Left kidney (tissue), 2 donors: ENCODE results near the gene ST6GAL1. TPM values are rescaled to one million over a fixed set of nuclear protein-coding genes. Genes with fewer than 3 reads are reported as not detected.
A peak's percentile ranks its signal among the peaks of the same experiment; 100 is the strongest.

ENCODE experiments used
- DNase-seq: peaks from one replicate; pipeline ENCODE4 v3.0.0-alpha.2; 2013
- polyA plus RNA-seq: library from polyadenylated mRNA; unstranded; fragments of 120-200 nt; gene quantifications from one replicate; pipeline ENCODE4 v1.2.1, GENCODE V29; 2013; ENCODE audit not compliant: insufficient read length

Gene ST6GAL1
- polyA plus RNA-seq, 1 donor: 75.9 TPM

DNA sequence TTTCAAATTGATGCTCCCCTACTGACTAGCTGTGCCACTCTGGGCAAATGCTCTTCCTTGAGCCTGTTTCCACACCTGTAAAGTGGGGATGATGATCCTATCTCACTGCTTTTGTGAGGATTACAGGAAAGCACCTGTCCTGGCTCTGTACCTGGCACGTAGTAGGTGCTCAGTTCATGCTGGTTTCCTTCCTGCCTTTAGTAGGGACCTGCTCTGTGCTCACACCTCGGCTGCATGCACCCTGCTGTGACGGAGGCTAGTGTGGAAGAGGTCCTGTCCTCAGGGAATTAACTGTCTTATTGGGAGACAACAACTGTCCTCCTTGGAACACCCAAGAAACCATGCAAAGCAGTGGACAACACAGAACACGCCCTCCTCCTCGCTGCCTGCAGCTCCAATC, 147.2 kb downstream of the ST6GAL1 start:
- no peak for DNase-seq

DNA sequence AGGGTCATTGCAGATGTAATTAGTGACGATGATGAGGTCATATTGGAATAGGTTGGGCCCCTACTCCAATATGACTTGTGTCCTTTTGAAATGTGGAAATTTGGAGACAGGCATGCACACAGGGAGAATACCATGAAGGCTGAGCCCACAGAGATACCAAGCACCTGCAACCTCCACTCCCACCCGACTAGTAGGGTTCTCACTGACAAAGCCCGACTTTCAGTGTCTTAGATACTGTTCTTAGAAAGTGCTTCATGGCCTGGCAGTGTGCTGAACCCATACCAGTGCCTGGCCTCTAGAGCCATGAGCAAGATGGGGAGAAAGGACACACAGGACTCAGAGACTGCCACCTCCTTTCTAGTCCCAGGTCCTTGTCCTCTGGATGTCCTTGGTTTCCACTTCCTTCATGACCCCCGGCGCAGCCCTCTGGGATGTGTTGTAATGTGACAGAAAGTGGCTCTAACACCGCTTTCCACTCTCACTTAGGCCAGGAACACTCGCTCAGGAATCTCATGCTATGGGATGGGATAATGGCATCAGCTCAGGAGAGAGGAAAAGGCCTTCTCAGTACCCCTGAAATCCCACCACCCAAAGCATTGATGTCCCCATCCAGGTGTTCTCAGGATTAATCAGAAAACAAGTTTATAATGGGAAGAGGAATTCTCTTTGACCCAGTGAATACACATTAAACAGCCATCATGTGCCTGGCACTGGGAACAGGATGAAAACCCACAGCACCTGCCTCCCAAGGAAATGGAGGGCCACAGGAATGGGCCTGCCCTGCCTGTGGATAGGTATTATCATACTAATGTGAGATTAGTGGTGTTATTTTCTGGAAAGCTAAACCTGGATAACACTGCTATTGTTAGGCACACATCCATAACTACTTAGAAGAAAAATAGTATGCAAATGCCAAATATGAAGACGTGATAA, 149.0 kb downstream of the ST6GAL1 start:
- no peak for DNase-seq

DNA sequence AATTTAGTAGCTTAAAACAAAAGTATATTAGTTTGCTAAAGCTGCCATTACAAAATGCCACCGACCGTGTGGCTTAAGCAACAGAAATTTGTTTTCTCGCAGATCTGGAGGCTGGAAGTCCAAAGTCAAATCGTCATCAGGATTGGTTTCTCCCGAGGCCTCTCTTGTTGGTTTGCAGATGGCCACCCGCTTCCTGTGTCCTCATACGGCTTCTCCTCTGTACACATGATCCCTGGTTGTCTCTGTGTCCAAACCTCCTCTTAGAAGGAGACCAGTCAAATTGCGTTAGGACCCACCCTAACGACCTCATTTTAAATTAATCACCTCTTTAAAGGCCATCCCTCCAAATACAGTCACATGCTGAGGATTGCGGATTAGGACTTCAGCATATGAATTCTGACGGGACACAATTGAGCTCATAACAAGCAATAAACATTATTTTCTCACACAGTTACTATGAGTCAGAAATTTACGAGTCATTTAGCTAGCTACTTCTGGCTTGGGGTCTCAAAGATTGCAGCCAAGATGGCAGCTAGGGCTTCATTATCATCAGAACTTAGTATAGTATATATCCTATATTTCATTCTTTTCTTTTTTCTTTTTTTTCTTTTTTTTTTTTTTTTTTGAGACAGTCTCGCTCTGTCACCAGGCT, 150.6 kb downstream of the ST6GAL1 start:
- no peak for DNase-seq

DNA sequence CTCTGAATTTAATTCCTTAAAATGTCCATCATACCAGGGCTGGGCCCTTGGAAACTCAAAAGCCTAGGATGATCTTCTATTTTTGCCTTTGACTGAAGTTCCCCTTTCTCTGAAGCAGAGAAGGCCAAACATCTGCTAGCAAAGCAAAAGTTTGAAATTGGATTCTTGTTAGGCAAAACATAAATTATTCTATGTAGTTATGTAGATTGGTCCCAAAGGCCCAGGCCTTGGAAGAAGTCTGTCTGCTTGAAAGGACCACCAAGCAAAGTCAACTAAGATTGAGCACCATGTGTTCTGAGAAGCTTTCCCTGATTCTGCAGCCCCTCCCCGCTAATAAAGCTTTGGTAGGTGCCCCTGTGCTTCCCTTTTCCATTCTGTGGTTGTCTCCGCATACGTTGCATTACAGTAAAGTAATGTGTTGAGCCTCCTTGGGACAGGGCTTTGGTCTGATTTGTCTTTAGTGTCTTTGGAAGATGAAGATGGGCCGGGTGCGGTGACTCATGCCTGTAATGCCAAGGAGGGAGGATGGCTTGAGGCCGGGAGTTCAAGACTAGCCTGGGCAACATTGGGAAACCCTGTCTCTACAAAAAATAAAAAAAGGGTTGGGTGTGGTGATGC, 152.5 kb downstream of the ST6GAL1 start:
- no peak for DNase-seq

DNA sequence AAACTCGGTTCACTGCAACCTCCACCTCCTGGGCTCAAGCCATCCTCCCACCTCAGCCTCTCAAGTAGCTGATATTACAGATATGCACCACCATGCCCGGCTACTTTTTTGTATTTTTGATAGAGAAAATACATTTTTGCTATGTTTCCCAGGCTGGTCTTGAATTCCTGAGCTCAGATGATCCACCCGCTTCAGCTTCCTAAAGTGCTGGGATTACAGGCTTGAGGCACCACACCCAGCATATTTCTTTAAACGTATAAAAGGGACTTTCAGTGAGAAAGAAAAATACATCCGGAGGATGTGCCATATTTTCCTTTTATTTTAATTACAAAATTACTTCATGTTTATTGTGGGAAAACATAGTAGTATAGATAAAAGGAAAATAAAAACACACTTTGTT, 153.8 kb downstream of the ST6GAL1 start:
- no peak for DNase-seq

DNA sequence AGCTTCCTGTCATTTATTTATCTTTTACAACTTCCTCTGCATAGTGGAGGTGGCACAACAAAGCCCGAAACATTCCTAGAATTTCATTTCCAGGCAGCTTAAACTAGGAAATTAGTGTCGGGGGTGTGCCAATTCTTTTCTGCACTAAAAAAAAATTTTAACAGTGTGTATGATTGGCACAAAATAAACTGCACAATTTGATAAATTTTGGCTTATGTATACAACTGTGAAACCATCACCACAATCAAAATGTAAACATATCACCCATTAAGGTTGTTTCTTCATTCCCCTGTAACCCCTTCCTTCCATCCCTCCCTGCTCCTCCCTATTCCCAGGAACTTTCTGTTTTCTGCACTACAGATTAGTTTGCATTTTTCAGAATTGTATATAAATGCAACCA, 154.3 kb downstream of the ST6GAL1 start:
- DNase-seq: no peak

DNA sequence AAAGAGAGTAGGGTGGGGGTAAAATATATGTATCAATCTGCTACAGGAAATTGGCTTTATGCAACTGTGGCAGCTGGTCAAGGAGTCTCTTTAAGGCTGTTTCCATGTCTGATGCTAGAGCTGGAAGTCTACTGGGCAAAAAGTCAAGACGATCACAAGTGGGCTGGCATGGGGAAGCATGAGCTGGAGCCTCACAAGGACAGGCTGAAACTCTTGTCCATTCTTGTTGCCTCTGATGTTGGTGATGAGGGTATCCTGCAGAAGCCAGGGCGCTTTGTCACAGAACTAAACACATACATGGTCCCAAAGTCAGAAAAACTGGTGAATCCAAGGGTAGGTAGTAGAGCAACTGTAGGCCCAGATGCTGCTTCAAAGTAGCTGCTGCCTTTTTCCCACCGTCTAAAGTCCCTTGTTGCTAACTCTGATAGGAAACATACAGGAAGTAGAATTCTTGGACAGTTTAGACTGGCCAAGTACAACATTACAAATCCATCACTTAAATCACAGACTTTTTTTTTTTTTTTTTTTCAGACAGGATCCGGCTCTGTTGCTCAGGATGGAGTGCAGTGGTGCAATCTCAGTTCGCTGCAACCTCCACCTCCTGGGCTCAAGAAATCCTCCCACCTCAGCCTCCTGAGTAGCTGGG, 154.8 kb downstream of the ST6GAL1 start:
- DNase-seq: no peak

DNA sequence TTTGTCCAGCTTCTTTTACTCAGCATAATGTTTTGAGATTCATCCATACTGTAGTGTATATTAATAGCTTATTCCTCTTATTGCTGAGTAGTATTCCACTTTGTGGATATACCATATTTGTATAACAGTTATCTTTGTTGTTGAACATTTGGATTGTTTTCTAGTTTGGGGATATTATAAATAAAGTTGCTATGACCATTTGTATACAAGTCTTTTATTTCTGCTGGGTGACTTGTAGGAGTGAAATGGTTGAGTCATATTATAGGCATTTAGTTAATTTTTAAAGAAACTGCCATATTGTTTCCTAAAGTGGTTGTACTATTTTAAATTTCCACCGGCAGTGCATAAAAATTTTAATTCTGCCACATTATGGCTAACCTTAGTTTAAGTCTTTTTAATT, 155.6 kb downstream of the ST6GAL1 start:
- DNase-seq: no peak

DNA sequence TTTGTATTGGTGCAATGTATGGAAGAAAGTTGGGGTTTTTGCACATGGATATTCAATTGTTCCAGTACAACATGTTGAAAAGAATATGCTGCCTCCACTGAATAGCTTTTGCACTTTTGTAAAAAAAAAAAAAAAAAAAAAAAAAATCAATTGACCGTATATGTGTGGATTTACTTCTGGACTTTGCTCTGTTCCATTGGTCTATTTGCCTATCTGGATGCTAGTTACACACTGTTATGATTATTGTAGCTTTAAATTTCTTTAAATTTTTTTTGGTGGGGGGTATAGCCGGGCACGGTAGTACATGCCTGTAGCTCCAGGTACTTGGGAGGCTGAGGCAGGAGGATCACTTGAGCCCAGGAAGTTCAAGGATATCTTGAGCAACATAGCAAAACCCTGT, 156.5 kb downstream of the ST6GAL1 start:
- DNase-seq: no peak

DNA sequence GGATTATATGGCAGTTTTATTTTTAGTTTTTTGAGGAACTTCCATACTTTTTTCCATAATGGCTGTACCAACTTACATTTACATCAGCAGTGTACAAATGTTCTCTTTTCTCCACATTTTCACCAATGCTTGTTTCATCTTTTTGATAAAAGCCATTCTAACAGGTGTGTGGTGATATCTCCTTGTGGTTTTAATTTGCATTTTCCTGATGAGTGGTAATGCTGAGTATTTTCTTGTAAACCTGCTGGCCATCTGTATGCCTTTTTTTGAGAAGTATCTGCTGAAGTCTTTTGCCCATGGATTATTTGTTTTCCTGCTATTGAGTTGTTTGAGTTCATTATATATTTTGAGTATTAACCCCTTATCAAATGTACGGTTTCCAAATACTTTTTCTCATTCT, 158.4 kb downstream of the ST6GAL1 start:
- no peak for DNase-seq

DNA sequence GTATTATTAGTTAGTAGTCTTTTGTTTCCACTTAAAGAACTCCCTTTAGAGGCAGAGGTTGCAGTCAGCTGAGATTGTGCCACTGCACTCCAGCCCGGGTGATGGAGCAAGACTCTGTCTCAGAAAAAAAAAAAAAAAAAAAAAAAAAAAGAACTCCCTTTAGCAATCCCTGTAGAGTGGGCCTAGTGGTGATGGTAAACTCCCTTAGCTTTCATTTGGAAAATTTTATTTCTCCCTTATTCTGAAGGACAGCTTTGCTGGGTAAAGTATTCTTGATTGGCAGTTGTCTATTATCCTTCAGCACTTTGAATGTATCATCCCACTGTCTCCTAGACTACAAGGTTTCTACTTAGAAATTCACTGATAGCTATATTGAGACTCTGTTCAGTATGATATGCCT, 163.0 kb downstream of the ST6GAL1 start:
- no peak for DNase-seq

DNA sequence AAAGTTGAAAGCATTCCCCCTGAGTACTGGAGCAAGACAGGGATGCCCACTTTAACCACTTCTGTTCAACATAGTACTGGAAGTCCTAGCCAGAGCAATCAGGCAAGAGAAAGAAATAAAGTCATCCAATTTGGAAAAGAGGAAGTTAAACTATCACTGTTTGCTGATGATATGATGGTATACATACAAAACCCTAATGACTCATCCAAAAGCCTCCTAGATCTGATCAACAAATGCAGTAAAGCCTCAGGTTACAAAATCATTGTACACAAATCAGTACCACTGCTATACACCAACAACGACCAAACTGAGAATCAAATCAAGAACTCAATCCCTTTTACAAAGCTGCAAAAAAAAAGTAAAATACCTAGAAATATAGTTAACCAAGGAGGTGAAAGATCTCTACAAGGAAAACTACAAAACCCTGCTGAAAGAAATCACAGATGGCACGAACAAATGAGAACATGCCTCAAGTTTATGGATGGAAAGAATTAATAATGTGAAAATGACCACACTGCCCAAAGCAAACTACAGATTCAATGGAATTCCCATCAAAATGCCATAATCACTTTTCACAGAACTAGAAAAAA, 168.7 kb downstream of the ST6GAL1 start:
- DNase-seq: no peak

DNA sequence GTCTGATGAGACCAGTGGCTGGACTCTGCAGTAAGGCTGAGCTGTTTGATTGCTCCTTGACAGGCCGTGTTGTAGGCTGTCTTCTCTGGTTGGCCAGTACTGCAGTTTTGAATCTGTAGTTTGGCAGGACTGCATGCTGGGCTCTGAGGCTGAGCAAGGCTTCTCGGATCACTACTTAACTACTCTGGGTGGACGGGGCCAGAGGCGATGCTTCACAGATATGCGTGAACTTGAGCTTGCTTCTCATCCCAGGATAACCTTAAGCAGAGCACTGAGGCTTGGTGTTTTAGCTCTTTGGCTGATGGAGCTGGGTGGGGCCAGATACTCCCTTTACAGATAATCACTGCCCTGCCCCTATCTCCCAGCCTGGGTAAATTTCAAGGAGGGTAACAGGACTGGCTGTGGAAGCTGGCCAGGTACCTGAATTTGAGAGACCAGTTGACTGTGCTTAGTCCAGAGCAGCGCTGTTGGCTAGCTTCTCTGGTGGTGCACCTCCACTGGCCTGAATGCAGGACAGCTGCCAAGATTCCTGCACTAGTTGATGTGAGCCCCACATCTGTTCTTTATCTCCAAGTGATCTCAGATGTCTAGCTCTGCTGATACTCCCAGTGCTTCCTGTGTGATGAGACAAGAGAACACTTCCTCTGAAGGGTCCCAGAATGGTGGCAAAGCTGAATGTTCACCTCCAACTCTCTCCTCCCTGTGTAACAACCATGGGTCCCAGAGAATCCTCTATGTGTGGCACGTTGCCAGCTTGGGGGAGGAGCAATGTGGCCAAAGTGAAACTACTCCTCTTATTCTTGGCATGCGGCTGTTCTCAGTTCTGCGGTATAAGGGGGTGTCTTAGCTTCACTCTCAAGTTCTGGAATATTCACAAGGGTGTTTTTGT, 171.1 kb downstream of the ST6GAL1 start:
- peak; percentile 57 for DNase-seq

DNA sequence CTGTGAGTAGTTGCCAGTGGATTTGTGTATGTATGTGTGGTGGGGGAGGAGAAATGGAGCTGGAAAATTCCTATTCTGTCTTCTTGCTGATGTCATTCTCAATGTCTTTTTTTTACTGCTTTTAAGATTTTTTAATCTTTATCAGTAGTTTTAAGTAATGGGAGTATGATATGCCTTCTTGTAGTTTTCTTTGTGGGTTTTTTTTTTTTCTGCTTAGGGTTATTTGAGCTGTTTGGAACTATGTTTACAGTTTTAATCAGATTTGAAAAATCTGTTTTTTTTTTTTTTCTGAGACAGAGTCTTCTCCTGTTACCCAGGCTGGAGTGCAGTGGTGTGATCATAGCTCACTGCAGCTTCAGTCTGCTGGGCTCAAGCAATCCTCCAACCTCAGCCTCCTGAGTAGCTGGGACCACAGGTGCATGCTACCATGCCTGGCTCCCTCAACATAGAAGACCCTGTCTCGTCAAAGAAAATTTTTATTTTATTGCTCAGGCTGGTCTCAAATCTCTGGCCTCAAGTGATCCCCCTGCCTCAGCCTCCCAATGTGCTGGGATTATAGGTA, 171.8 kb downstream of the ST6GAL1 start:
- no peak for DNase-seq

DNA sequence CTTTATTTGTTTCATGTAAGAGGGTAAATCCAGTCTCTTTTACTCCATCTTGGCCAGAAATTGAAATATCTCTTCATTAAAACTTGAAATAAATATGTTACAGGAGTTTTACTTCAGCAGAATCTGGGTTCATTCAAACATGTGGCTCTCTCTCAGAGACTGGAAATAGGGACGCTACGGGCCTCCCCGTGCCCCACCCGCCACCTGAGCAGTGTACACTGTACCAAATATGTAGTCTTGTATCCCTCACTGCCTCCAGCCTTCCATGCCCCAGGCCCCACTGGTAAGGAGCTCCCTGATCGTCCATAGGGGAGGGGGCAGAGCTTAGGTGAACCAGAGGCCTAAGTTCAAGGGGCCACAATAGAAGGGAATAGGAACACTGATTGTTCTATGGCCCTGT, 172.9 kb downstream of the ST6GAL1 start:
- no peak for DNase-seq

DNA sequence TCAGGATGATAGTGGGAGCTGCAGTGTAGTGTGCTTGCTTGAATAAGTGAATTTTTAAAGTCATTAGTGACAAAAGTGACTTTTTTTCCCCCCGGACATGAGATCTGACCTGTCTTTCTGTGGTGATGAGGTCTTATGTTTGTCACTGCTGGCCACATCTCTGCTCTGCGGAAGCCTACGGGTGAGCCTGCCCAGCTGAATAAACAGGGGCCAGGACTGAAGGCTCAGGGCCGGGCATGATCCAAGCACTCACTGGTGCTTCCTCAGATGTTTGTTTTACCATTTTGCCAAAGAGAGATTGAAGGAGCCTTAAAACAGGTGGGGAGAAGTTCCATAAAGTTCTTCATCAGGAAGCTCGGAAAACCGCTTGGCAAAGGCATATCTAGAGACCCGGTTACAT, 174.0 kb downstream of the ST6GAL1 start:
- DNase-seq: no peak

DNA sequence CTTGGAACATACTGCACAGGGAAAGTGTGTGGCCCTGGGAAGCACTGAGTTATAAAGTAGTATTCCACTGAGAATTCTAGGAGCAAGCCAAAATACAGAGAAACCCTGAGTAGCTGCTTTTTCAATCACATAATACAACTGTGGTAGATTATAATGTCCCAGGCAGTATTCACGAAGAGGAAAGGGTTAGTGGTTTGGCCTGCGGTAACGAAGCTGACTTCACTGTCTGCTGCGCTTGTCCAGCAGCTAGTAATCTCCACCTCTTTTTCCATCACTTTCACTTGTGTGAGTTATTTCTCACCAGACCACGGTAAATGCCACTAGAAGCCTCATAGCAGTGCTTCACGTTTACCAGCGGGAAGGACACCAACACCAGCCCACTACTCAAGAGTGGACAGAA, 174.6 kb downstream of the ST6GAL1 start:
- DNase-seq: no peak

DNA sequence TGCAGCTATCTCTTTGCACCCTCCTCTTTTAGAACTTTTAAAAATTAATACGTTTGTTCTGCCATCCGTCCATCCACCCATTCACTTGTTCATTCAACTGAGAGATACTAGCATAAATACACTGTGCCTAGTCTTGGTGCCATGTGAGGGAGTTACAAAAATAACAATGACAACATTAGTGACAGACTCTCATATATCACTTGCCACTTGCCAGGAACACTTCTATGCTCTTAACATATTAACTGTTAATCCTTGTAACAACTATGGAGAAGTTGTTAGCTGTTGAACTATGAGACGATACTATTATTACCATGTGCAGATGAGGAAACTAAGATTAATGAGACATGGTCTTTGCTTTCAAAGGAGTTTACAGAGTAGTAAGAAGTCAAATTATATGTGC, 175.4 kb downstream of the ST6GAL1 start:
- no peak for DNase-seq

DNA sequence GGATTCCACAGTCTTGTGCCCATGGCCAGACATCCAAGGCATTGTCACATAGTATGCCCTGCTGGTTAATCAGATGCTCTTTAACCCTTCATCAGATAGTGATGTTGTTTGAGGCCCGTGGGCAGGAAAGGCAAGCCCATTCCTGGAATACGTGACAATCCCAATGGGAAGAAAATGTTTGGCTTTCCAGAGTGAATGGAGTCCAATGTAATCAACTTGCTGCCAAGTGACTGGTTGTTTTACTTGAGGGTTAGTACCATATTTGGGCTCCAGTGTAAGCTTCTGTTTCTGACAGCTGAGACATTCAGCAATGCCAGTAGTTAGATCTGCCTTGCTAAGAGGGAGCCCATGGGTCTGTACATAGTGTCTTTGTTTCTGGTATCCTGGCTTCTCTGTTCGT, 177.7 kb downstream of the ST6GAL1 start:
- DNase-seq: no peak

DNA sequence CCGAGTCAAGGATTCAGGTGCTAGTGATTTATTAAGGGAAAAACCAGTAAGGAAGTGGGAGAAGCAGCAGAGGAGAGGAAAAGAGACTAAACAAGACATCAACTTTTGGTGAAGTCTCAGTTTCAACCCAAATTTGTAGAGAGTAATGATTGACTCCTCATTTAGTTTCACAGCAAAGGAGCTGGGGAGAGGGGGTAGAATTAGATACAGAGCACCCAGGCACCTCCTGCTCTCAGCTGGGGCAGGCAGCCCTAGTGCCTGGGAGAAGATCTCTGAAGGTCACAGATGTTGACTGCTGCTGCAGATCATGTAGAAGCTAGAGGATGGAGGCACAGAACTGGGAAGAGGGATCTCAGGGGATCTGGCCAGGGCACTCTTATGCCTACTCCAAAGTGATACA, 179.8 kb downstream of the ST6GAL1 start:
- no peak for DNase-seq
